Endothelial cell (in vitro differentiated cells): Measurements from ENCODE around the gene GSTT2. TPM values are rescaled to one million over a fixed set of nuclear protein-coding genes. Genes with fewer than 3 reads are reported as not detected.

ENCODE experiments used
- DNase-seq: peaks from one replicate; pipeline ENCODE4 v3.0.0; 2021; ENCODE audit warnings: low spot score
- H3K27ac Mint-ChIP-seq: one replicate; pipeline ENCODE4 v1.8.0; 2021; ENCODE audit warnings: mixed read lengths, inconsistent platforms; ENCODE audit not compliant: unreplicated experiment
- H3K27me3 Mint-ChIP-seq: one replicate; pipeline ENCODE4 v1.8.0; 2021; ENCODE audit warnings: mild to moderate bottlenecking, moderate library complexity, mixed read lengths, inconsistent platforms; ENCODE audit not compliant: unreplicated experiment
- H3K36me3 Mint-ChIP-seq: one replicate; pipeline ENCODE4 v1.8.0; 2021; ENCODE audit warnings: mild to moderate bottlenecking, low read depth, mixed read lengths, inconsistent platforms; ENCODE audit not compliant: unreplicated experiment
- H3K4me1 Mint-ChIP-seq: one replicate; pipeline ENCODE4 v1.8.0; 2021; ENCODE audit warnings: mild to moderate bottlenecking, mixed read lengths, inconsistent platforms; ENCODE audit not compliant: unreplicated experiment
- H3K4me3 Mint-ChIP-seq: one replicate; pipeline ENCODE4 v1.8.0; 2021; ENCODE audit warnings: mild to moderate bottlenecking, mixed read lengths, inconsistent platforms; ENCODE audit not compliant: unreplicated experiment
- H3K9me3 Mint-ChIP-seq: one replicate; pipeline ENCODE4 v1.8.0; 2021; ENCODE audit warnings: mixed read lengths, inconsistent platforms; ENCODE audit not compliant: unreplicated experiment
- CTCF ChIP-seq: fragments of 200-600 bp; sonication (generic); IDR thresholded peaks from one replicate; pipeline ENCODE4 v1.5.0; 2021; ENCODE audit warnings: antibody characterized with exemption; ENCODE audit not compliant: unreplicated experiment
- total RNA-seq: library from RNA; stranded (reverse); fragmentation: NEBNext Ultra II Directional; extraction: Animal tissue kit (Norgen Biotek cat#: 25700); gene quantifications from one replicate; pipeline ENCODE4 v1.2.1, GENCODE V29; 2021; ENCODE audit not compliant: unreplicated experiment

The GSTT2 gene
- total RNA-seq, 1 donor from 2014 or later, result not detected

GRCh38 chr22:24030186-24030702 is 50.3 kb downstream of the GSTT2 start:
- Mint-ChIP-seq H3K4me1 (peaks cover 20% of the 10 kb centered on the region), H3K27me3 (peaks cover 2% of the 10 kb centered on the region), H3K27ac (no peak overlapping the region), H3K4me3 (no peak overlapping the region), H3K36me3 (no peaks in the 10 kb centered on the region), H3K9me3 (no peaks in the 10 kb centered on the region)
- TF ChIP-seq CTCF, result no peak
- DNase-seq, result no peak

Other genes with a start within 250 kb of the GSTT2 start
- 8.0 TPM for gene ZNF70, start 229.0 kb upstream of the GSTT2 start, total RNA-seq
- gene VPREB3, start 225.7 kb upstream of the GSTT2 start, total RNA-seq, result not detected
- 2.0 TPM for gene C22orf15, start 217.1 kb upstream of the GSTT2 start, total RNA-seq
- gene CHCHD10, start 212.2 kb upstream of the GSTT2 start, total RNA-seq, result 55.8 TPM
- 3.4 TPM for gene MMP11, start 207.3 kb upstream of the GSTT2 start, total RNA-seq
- 105 TPM for gene SMARCB1, start 193.2 kb upstream of the GSTT2 start, total RNA-seq
- 1.3 TPM for gene DERL3, start 141.1 kb upstream of the GSTT2 start, total RNA-seq
- gene SLC2A11, start 122.3 kb upstream of the GSTT2 start, total RNA-seq, result 9.2 TPM
- 306 TPM for gene MIF, start 85.8 kb upstream of the GSTT2 start, total RNA-seq
- 6.0 TPM for gene GSTT2B, start 18.9 kb upstream of the GSTT2 start, total RNA-seq
- 1.4 TPM for gene DDTL, start 13.2 kb upstream of the GSTT2 start, total RNA-seq
- 73.5 TPM for gene DDT, start 5.7 kb upstream of the GSTT2 start, total RNA-seq
- gene GSTT4, start 25.3 kb downstream of the GSTT2 start, total RNA-seq, result not detected
- 61.2 TPM for gene CABIN1, start 31.2 kb downstream of the GSTT2 start, total RNA-seq
- gene SUSD2, start 201.4 kb downstream of the GSTT2 start, total RNA-seq, result 0.38 TPM